Testis (tissue), 2 donors: ENCODE data around the gene CROCC.

Experiments
- CTCF ChIP-seq, 3 experiments: fragments of 450-650 bp in 2 of 3; fragments of 200-600 bp in 1 of 3; sonication (generic) in 1 of 3; IDR thresholded peaks; one replicate each; pipeline ENCODE4 v1.5.1; 2016 to 2019; ENCODE audit warnings: antibody characterized with exemption in 3 of 3, mild to moderate bottlenecking in 2 of 3, moderate library complexity in 1 of 3
- POLR2A ChIP-seq: fragments of 450-650 bp; IDR thresholded peaks from one replicate; pipeline ENCODE4 v1.6.1; 2017; ENCODE audit warnings: antibody characterized with exemption, mild to moderate bottlenecking, moderate library complexity

GRCh38 chr1:16969651-16970050 is 47.9 kb downstream of the CROCC start:
- TF ChIP-seq POLR2A (no peak), CTCF (IDR thresholded peaks at IDR 0.05) (no peak)
